Neural crest cell (in vitro differentiated cells): ENCODE data around the gene IL10RB. TPM values are rescaled to one million over a fixed set of nuclear protein-coding genes. Genes with fewer than 3 reads are reported as not detected.
"Not testable (repeated sequence)": the region's sequence is repeated elsewhere in the genome, so short reads cannot be mapped to it uniquely, and the experiment has no call there.

Experiments used
- DNase-seq: peaks from one replicate; pipeline ENCODE4 v3.0.0; 2021; ENCODE audit warnings: low read depth, mixed read lengths, low spot score
- H3K27ac Mint-ChIP-seq: one replicate; pipeline ENCODE4 v1.8.0; 2021; ENCODE audit warnings: mild to moderate bottlenecking, mixed read lengths; ENCODE audit not compliant: unreplicated experiment
- H3K27me3 Mint-ChIP-seq: 2 replicates; pipeline ENCODE4 v1.8.0; 2021; ENCODE audit warnings: low read depth, mild to moderate bottlenecking, mixed read lengths
- H3K36me3 Mint-ChIP-seq: 2 replicates; pipeline ENCODE4 v1.8.0; 2021; ENCODE audit warnings: low read depth, mild to moderate bottlenecking, mixed read lengths
- H3K4me1 Mint-ChIP-seq: 2 replicates; pipeline ENCODE4 v1.8.0; 2021; ENCODE audit warnings: mixed read lengths
- H3K4me3 Mint-ChIP-seq: one replicate; pipeline ENCODE4 v1.8.0; 2021; ENCODE audit warnings: mild to moderate bottlenecking, mixed read lengths
- H3K9me3 Mint-ChIP-seq: 2 replicates; pipeline ENCODE4 v1.8.0; 2021; ENCODE audit warnings: mixed read lengths
- total RNA-seq: library from RNA; stranded (reverse); gene quantifications from 2 replicates; pipeline ENCODE4 v1.2.1, GENCODE V29; 2021
- TF ChIP-seq, protein P1 (sequence below): fragments of 200-600 bp; sonication (generic); conservative IDR thresholded peaks from 2 replicates; pipeline ENCODE4 v1.5.0; 2021; ENCODE audit warnings: antibody characterized with exemption, mild to moderate bottlenecking

IL10RB gene
- total RNA-seq, 1 donor from 2014 or later: 5.8 TPM

DNA sequence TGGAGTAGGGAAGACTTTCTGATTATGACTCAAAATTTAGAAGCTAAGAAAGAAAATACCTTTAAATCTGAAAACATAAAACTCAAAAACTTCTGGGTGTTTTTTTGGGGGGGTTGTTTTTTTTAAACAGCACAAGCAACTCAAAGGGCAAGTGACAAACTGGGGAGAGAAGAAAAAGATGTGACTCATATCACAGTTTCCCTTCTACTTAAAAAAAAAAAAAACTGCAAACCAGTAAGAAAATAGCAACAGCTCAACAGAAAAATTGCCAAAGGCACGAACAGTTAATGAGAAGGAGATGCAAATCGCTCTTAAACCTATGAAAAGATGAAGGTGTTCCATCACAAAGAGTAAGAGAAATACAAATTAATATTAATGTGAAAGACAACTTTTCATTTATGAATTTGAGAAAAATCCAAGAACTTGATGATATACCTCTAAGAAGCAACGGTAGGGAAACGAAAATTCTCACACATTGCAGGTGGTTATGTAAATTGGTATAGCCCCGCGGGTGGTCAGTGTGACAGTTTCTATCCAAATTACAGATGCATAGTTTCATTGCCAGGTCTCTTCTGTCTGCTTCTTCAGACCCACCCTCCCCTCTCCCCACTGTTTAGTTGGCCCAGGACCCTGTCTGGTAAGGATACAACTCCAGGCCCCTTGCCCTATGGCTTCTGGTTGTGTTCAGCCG is 27.5 kb upstream of the IL10RB start:
- Mint-ChIP-seq H3K4me3 (no peak overlapping the region), H3K9me3 (peaks cover 14% of the 10 kb centered on the region), H3K27ac (no peak overlapping the region), H3K27me3 (no peaks in the 10 kb centered on the region), H3K4me1 (peaks cover 6% of the 10 kb centered on the region), H3K36me3 (peaks cover 27% of the 10 kb centered on the region)
- TF ChIP-seq, protein P1, sequence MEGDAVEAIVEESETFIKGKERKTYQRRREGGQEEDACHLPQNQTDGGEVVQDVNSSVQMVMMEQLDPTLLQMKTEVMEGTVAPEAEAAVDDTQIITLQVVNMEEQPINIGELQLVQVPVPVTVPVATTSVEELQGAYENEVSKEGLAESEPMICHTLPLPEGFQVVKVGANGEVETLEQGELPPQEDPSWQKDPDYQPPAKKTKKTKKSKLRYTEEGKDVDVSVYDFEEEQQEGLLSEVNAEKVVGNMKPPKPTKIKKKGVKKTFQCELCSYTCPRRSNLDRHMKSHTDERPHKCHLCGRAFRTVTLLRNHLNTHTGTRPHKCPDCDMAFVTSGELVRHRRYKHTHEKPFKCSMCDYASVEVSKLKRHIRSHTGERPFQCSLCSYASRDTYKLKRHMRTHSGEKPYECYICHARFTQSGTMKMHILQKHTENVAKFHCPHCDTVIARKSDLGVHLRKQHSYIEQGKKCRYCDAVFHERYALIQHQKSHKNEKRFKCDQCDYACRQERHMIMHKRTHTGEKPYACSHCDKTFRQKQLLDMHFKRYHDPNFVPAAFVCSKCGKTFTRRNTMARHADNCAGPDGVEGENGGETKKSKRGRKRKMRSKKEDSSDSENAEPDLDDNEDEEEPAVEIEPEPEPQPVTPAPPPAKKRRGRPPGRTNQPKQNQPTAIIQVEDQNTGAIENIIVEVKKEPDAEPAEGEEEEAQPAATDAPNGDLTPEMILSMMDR: no peak
- DNase-seq: no peak

DNA sequence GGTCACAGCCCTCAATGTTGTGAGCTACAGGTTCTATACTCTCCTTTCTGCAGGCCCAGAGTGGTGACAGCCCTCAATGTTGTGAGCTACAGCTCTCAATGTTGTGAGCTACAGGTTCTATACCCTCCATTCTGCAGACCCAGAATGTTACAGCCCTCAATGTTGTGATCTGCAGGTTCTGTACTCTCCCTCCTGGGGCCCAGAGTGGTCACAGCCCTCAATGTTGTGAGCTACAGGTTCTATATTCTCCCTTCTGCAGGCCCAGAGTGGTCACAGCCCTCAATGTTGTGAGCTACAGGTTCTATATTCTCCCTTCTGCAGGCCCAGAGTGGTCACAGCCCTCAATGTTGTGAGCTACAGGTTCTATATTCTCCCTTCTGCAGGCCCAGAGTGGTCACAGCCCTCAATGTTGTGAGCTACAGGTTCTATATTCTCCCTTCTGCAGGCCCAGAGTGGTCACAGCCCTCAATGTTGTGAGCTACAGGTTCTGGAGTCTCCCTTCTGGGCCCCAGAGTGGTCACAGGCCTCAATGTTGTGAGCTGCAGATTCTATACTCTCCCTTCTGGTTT is 26.5 kb upstream of the IL10RB start:
- not testable (repeated sequence) for H3K27me3 Mint-ChIP-seq, H3K27ac Mint-ChIP-seq, H3K4me1 Mint-ChIP-seq, DNase-seq, H3K4me3 Mint-ChIP-seq
- H3K9me3 Mint-ChIP-seq: peaks cover 14% of the 10 kb centered on the region
- peaks cover 34% of the 10 kb centered on the region for H3K36me3 Mint-ChIP-seq

DNA sequence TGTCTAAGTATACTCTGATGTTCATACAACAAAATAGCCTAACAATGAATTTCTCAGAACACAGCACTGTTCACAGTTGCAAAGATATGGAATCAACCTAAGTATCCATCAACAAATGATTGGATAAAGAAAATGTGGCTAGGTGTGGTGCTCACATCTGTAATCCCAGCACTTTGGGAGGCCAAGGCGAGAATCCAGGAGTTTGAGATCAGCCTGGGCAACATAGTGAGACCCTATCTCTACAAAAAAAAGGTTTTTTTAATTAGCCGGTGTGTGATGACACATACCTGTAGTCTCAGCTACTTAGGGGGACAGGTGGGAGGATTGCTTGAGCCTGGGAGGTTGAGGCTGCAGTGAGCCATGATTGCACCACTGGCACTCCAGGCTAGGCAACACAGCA is 25.8 kb upstream of the IL10RB start:
- Mint-ChIP-seq H3K4me1 (no peaks in the 10 kb centered on the region), H3K9me3 (peaks cover 14% of the 10 kb centered on the region), H3K36me3 (peaks cover 39% of the 10 kb centered on the region), H3K27ac (no peak overlapping the region), H3K4me3 (no peak overlapping the region), H3K27me3 (no peaks in the 10 kb centered on the region)
- DNase-seq: no peak
- TF ChIP-seq, protein P1: no peak

DNA sequence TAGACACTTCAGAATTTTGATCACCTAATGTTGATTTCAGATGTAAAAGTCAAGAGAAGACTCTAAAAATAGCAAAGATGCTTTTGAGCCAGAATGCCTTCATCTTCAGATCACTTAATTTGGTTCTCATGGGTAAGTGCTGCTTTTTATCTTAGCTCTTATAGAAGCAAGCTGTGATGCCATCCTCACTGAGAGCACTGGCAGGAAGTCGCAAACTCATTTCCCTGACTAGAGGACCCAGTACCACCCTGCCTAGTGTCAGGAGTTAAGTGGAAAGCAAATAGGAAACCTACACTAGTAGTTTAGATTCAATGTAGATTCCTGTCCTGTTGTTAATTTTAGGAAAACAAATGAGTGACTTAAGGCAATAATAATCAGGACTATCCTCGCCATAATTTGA is 24.3 kb upstream of the IL10RB start:
- Mint-ChIP-seq H3K27ac (no peak overlapping the region), H3K36me3 (peaks cover 47% of the 10 kb centered on the region), H3K4me3 (no peak overlapping the region), H3K4me1 (no peaks in the 10 kb centered on the region), H3K9me3 (peaks cover 12% of the 10 kb centered on the region), H3K27me3 (no peaks in the 10 kb centered on the region)
- TF ChIP-seq, protein P1: no peak
- DNase-seq: no peak

DNA sequence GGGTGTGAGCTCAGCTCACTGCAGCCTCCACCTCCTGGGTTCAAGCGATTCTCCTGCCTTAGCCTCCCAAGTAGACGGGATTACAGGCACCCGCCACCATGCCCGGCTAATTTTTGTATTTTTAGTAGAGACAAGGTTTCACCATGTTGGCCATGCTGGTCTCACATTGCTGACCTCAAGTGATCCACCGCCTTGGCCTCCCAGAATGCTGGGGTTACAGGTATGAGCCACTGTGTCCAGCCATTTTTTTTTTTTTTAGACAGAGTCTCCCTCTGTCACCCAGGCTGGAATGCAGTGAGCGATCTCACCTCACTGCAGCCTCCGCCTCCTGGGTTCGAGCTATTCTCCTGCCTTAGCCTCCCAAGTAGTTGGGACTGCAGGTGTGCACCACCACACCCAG is 23.3 kb upstream of the IL10RB start:
- H3K27ac Mint-ChIP-seq, H3K27me3 Mint-ChIP-seq, H3K9me3 Mint-ChIP-seq, DNase-seq, H3K4me3 Mint-ChIP-seq, H3K4me1 Mint-ChIP-seq: not testable (repeated sequence)
- peaks cover 49% of the 10 kb centered on the region for H3K36me3 Mint-ChIP-seq

DNA sequence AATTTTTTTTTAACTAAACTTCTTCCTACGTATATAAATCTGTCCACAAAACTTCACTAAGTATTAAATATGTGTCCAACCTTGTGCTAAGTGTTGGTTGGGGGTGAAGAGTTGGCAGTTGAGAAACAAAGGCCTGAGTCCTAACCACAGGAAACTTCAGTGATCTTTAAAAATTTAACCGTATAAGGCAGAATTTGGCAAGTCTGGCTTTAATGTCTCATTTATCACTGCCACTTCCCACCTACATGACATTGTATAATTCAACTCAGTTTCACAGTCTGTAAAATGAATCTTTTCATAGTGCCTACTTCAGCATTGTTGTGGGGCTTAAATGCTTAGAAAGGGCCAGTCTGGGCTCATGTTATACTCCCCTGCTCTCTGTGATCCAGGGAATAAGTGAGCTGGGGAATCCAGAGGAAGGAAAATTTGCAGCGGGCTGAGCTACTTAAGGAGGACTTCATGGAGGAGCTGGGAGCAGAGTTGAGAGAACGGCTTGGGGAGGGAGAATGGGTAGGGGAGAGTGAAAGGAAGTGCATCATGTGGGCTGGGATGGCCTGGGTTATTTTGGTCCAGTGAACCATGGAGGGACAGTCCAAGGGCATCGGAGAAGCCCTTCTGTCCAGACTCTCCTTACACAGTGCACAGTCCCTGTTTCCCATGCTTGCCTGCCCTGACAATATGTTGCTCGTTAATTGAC is 21.9 kb upstream of the IL10RB start:
- DNase-seq: no peak
- peaks cover 7% of the 10 kb centered on the region for H3K9me3 Mint-ChIP-seq
- TF ChIP-seq, protein P1: no peak
- peaks cover 41% of the 10 kb centered on the region for H3K36me3 Mint-ChIP-seq
- H3K4me1 Mint-ChIP-seq: no peaks in the 10 kb centered on the region
- H3K4me3 Mint-ChIP-seq: no peak overlapping the region
- no peak overlapping the region for H3K27ac Mint-ChIP-seq
- no peaks in the 10 kb centered on the region for H3K27me3 Mint-ChIP-seq
